ENCODE data around the gene BCAS3. TPM values are rescaled to one million over a fixed set of nuclear protein-coding genes. Genes with fewer than 3 reads are reported as not detected.

Gene BCAS3
- total and polyA plus RNA-seq, 4 experiments from 2014 or later = 27.0 to 45.2 (median 41.2) TPM

DNA sequence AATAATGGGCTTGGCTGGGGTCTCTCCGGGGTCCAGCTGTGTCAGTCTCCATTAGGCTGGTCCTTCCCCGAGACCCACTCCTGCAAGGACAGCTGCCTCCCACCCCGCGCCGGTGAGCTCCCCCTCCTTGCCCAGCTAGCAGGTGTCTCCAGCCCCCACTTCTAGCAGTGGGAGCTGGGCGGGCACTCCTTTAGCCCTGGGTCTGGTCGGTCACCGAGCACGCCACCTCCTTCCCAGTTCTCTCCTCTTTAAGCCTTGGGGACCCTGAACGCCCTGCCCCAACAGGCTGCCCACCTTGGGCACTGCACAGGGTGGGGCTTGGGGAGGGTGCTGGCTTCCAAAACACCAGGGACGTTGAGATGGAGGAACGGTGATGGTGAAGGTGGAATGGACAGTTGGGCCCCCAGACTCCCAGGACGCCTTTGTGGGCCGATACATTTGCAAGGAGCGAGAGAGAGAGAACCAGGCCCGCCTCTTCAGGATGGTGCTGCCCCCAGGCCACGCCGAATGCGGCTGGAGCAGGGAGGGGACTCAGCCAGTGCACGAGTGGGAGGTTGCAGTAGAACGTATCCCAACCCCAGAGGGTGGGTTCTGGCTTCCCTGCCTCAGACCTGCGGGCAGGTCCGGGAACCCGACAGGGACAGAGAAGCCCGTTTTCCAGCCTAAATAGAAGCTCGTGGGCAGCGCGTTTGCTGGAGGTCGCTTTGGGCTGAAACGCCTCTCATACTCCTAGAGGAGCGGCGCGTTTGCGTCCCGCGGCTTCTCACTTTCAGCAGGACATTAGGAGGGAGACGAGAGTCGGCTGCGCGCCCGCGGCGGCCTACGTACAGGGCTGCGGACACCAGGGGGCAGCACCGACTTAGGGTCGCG is 732.7 kb downstream of the BCAS3 start:
- H3K27me3 ChIP-seq (ENCODE audit: insufficient read depth, low read length) = peaks cover 44% of the 10 kb centered on the region
- Mint-ChIP-seq H3K27ac (peak overlapping the region in 2 of 7 donors; percentile 29 to 46), H3K9me3 (no peaks in the 10 kb centered on the region), H3K36me3 (no peaks in the 10 kb centered on the region), H3K27me3 (peaks cover 35% of the 10 kb centered on the region in 2 donors), H3K4me1 (peaks cover 10 to 40% (median 17%) of the 10 kb centered on the region in 4 donors), H3K4me3 (peak overlapping the region; percentile 71 to 88 (median 81))
- peak overlapping the region; percentile 6 to 80 for H3K4me3 ChIP-seq (ENCODE audit: low read length in 2 of 2)
- H3K9me3 ChIP-seq (ENCODE audit: control insufficient read depth in 1 of 2, low read length in 2 of 2) = no peaks in the 10 kb centered on the region
- peaks cover 20% of the 10 kb centered on the region for H3K4me1 ChIP-seq (ENCODE audit: insufficient read depth, low read length)
- POLR2A ChIA-PET (ENCODE audit: partially characterized antibody) = no interaction called here
- CTCF ChIA-PET (ENCODE audit: partially characterized antibody) = interaction anchor here (0.7 to 3.7 kb wide), 5 partner anchors 9 to 690 kb away, joined by 3 to 13 read pairs (median 3); no protein-coding TSS in a partner anchor
- intact Hi-C loops (cut with micrococcal nuclease) = loop anchor here (1.0 to 5.0 kb wide), 3 partner anchors 7 to 688 kb away; no protein-coding TSS in a partner anchor
- H3K36me3 ChIP-seq (ENCODE audit: insufficient read depth, low read length) = no peaks in the 10 kb centered on the region
- DNase-seq = peak; percentile 64 to 72 (median 68)
- no peak overlapping the region for H3K27ac ChIP-seq (ENCODE audit: low read depth, low read length)

DNA sequence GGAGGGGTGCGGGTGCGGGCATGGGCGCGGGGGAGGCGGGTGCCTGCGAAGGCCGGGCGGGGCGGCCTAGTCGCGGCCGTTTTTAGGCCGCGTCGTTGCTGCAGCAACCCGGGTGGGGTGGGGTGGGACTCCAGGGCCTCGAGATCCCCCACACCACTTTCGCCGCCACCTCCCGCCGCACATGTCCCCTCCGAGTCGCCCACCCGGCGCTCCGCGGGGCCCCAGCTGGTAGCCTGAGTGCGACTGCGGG is 733.3 kb downstream of the BCAS3 start:
- Mint-ChIP-seq H3K4me1 (peaks cover 10 to 39% (median 17%) of the 10 kb centered on the region in 4 donors), H3K9me3 (no peaks in the 10 kb centered on the region), H3K27me3 (peaks cover 34 to 35% of the 10 kb centered on the region in 2 donors), H3K4me3 (peak overlapping the region; percentile 62 to 88 (median 81)), H3K27ac (peak overlapping the region in 1 of 7 donors; percentile 46), H3K36me3 (no peaks in the 10 kb centered on the region)
- Histone ChIP-seq H3K27me3 (ENCODE audit: insufficient read depth, low read length) (peaks cover 39% of the 10 kb centered on the region), H3K36me3 (ENCODE audit: insufficient read depth, low read length) (no peaks in the 10 kb centered on the region), H3K4me1 (ENCODE audit: insufficient read depth, low read length) (peaks cover 20% of the 10 kb centered on the region), H3K4me3 (ENCODE audit: low read length in 2 of 2) (peak overlapping the region in 1 of 2 donors; percentile 80), H3K9me3 (ENCODE audit: control insufficient read depth in 1 of 2, low read length in 2 of 2) (no peaks in the 10 kb centered on the region), H3K27ac (ENCODE audit: low read depth, low read length) (no peak overlapping the region)
- DNase-seq = no peak
- intact Hi-C loops (cut with micrococcal nuclease) = loop anchor here (1.0 to 5.0 kb wide), 3 partner anchors 8 to 689 kb away; no protein-coding TSS in a partner anchor
- POLR2A ChIA-PET (ENCODE audit: partially characterized antibody) = no interaction called here
- CTCF ChIA-PET (ENCODE audit: partially characterized antibody) = interaction anchor here (0.7 to 3.7 kb wide), 4 partner anchors 9 to 690 kb away, joined by 3 to 13 read pairs (median 6); no protein-coding TSS in a partner anchor

DNA sequence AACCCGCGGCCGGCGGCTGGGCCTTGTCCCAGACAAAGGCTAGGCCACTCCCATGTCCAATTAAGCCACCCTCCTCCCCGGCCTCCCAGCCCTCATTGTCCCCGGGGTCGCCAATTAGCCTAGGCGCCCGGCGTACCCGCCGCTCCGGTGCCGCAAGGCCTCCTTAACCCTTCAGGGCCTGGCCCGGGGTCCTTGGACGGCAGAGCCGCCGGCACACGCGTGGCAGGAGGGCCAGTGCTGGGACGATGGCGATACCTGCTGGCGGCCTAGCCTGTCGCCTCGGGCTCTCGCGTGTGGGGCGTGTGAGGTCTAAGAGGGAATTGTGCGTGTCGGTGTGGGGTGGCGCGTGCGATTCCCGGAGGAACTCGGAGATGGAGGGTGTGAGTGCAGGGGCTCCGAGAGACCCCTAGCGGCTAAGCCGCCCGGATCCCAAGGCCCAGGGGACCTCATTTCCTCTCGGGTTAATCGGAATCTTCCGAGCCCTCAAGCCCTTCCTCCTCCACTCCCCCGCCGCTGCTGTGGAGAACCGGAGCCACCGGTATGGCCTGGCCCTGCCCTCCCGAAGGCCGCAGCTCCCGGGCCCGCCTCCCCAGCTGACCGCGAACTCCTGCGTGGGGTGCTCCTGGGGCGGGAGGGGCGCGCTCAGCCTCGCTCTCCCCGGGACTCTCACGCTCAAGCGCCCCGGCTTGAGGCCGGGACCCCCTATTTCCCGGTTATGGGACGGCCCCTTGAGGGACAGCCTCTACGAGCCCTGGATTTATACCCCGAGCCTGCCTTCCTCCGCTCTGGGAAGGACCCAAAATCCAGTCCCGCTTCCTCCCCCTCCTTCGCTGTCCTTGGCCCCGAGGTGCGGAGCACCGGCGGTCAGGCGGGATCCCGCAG is 733.9 kb downstream of the BCAS3 start:
- Histone ChIP-seq H3K27ac (ENCODE audit: low read depth, low read length) (no peak overlapping the region), H3K4me1 (ENCODE audit: insufficient read depth, low read length) (peaks cover 20% of the 10 kb centered on the region), H3K9me3 (ENCODE audit: control insufficient read depth in 1 of 2, low read length in 2 of 2) (no peaks in the 10 kb centered on the region), H3K4me3 (ENCODE audit: low read length in 2 of 2) (peak overlapping the region; percentile 47 to 80), H3K36me3 (ENCODE audit: insufficient read depth, low read length) (no peaks in the 10 kb centered on the region), H3K27me3 (ENCODE audit: insufficient read depth, low read length) (peaks cover 33% of the 10 kb centered on the region)
- intact Hi-C loops (cut with micrococcal nuclease) = loop anchor here (1.0 to 5.0 kb wide), 6 partner anchors 8 to 689 kb away; partner anchors contain the start of gene BRIP1
- POLR2A ChIA-PET (ENCODE audit: partially characterized antibody) = interaction anchor here (0.7 to 1.7 kb wide), 3 partner anchors 8 to 691 kb away, joined by 3 to 4 read pairs (median 3); no protein-coding TSS in a partner anchor
- Mint-ChIP-seq H3K4me1 (peaks cover 10 to 33% (median 17%) of the 10 kb centered on the region in 4 donors), H3K4me3 (peak overlapping the region; percentile 59 to 81 (median 77)), H3K27me3 (peaks cover 29% of the 10 kb centered on the region in 2 donors), H3K36me3 (no peaks in the 10 kb centered on the region), H3K27ac (no peak overlapping the region), H3K9me3 (no peaks in the 10 kb centered on the region)
- DNase-seq = no peak
- CTCF ChIA-PET (ENCODE audit: partially characterized antibody) = interaction anchor here (0.7 to 3.7 kb wide), 19 partner anchors 8 to 691 kb away, joined by 3 to 13 read pairs (median 4); no protein-coding TSS in a partner anchor

DNA sequence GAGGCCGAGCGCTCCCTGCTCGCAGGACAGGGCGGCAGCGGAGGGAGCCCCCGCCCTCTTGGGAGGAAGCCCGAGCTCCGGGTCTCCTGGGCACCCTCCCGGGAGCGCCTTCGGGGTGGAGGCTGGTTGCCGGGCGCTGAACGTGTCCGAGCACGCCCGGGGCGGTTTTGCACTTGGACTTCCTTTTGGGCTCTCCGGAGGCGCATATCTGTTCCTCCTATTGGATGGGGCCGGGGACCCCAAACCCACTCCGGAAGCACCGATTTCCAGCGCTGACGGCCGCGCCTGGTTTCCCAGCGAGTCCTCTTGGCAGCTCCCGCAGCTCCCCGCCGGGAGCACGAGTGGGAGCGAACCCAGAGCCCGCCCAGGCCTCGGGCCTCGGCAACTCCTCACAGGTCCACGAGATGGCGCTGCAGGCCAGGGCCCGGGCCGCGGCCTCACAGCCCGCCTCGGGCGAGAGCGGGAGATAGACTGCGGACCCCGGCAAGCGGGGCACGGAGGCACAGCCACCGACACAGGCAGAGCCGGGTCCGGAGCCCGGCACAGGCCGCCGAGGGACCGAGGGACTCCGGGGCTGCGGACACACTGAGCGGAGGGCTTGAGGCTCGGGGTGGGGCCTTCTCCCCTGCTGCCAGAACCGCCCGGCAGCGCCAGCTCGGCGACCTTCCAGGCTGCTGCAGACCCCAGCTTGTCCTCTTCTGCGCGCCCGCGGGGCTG is 734.6 kb downstream of the BCAS3 start:
- Mint-ChIP-seq H3K27me3 (peaks cover 24 to 27% of the 10 kb centered on the region in 2 donors), H3K27ac (no peak overlapping the region), H3K4me1 (peaks cover 10 to 26% (median 17%) of the 10 kb centered on the region in 4 donors), H3K36me3 (no peaks in the 10 kb centered on the region), H3K4me3 (peak overlapping the region; percentile 31 to 79 (median 57)), H3K9me3 (no peaks in the 10 kb centered on the region)
- H3K36me3 ChIP-seq (ENCODE audit: insufficient read depth, low read length) = no peaks in the 10 kb centered on the region
- DNase-seq = peak; percentile 63 to 85 (median 78)
- ChIA-PET CTCF (ENCODE audit: partially characterized antibody) (interaction anchor here (0.7 to 3.7 kb wide), 19 partner anchors 9 to 692 kb away, joined by 3 to 13 read pairs (median 4); no protein-coding TSS in a partner anchor), POLR2A (ENCODE audit: partially characterized antibody) (interaction anchor here (0.7 to 1.7 kb wide), 3 partner anchors 9 to 692 kb away, joined by 3 to 4 read pairs (median 3); no protein-coding TSS in a partner anchor)
- peak overlapping the region; percentile 47 to 80 for H3K4me3 ChIP-seq (ENCODE audit: low read length in 2 of 2)
- peaks cover 23% of the 10 kb centered on the region for H3K4me1 ChIP-seq (ENCODE audit: insufficient read depth, low read length)
- H3K27ac ChIP-seq (ENCODE audit: low read depth, low read length) = peak overlapping the region; percentile 24
- H3K27me3 ChIP-seq (ENCODE audit: insufficient read depth, low read length) = peaks cover 27% of the 10 kb centered on the region
- no peaks in the 10 kb centered on the region for H3K9me3 ChIP-seq (ENCODE audit: control insufficient read depth in 1 of 2, low read length in 2 of 2)
- intact Hi-C loops (cut with micrococcal nuclease) = loop anchor here (1.0 to 5.0 kb wide), 5 partner anchors 139 to 690 kb away; partner anchors contain the start of gene BRIP1

DNA sequence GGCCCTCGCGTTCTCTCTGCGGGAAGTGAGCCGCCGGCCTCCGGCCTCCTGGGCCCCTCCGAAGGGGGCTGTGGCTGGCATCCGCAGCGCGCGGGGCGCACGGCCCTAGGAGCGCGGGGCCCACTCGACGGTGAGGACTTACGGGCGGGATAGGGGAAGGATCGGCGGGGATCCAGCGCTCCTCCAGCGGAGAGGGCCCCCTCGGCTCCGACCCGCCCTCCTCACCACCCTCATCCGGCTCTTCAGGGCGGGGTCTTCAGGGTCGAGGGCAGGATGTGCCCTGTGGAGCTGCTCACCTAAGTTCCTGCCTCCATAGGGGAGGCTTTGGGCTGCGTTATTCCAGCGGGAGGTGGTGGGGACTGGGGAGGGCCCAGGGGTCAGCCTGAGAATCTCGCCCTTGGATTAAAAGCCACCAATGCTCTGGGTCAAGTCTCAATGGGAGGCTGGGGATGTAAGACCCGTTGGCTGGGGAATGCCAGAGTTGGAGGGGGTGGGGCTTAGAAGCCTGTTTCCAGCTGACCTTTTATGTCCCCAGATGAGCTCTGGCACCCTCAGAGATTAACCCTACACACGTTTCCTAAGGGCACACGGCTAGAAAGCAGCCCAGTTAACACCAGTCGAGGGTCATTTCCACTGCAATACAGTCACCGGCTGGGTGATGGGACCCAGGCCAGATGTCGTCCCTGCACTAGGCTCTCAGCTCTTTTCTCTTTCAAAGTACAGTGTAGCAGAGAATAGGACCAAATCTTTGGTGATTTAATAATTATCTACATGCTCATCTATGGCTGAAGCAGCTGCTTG is 735.4 kb downstream of the BCAS3 start:
- no peaks in the 10 kb centered on the region for H3K9me3 ChIP-seq (ENCODE audit: control insufficient read depth in 1 of 2, low read length in 2 of 2)
- H3K9me3 Mint-ChIP-seq = no peaks in the 10 kb centered on the region
- peak overlapping the region in 2 of 7 donors; percentile 24 to 30 for H3K27ac Mint-ChIP-seq
- no peak for DNase-seq
- H3K4me1 Mint-ChIP-seq = peaks cover 10 to 20% (median 17%) of the 10 kb centered on the region in 4 donors
- ChIA-PET POLR2A (ENCODE audit: partially characterized antibody) (interaction anchor here (0.5 to 1.7 kb wide), 3 partner anchors 11 to 776 kb away, joined by 3 to 4 read pairs (median 4); no protein-coding TSS in a partner anchor), CTCF (ENCODE audit: partially characterized antibody) (interaction anchor here (0.6 to 3.7 kb wide), 14 partner anchors 8 to 853 kb away, joined by 3 to 13 read pairs (median 4); no protein-coding TSS in a partner anchor)
- H3K4me3 Mint-ChIP-seq = peak overlapping the region; percentile 57 to 79 (median 74)
- H3K4me1 ChIP-seq (ENCODE audit: insufficient read depth, low read length) = peaks cover 23% of the 10 kb centered on the region
- no peaks in the 10 kb centered on the region for H3K36me3 Mint-ChIP-seq
- peaks cover 19% of the 10 kb centered on the region for H3K27me3 ChIP-seq (ENCODE audit: insufficient read depth, low read length)
- peaks cover 17 to 23% of the 10 kb centered on the region in 2 donors for H3K27me3 Mint-ChIP-seq
- peak overlapping the region in 1 of 2 donors; percentile 80 for H3K4me3 ChIP-seq (ENCODE audit: low read length in 2 of 2)
- no peaks in the 10 kb centered on the region for H3K36me3 ChIP-seq (ENCODE audit: insufficient read depth, low read length)
- peak overlapping the region; percentile 24 for H3K27ac ChIP-seq (ENCODE audit: low read depth, low read length)
- intact Hi-C loops (cut with micrococcal nuclease) = loop anchor here (1.0 to 5.0 kb wide), 5 partner anchors 138 to 691 kb away; partner anchors contain the start of gene BRIP1
